ENCODE results near the gene MRPS15.

MRPS15 gene

GRCh38 chr1:36417931-36418330, 46.3 kb downstream of the MRPS15 start:
- no peaks in the 10 kb centered on the region for H4K20me1 ChIP-seq (ENCODE audit: control insufficient read depth, insufficient read depth, low read depth, low read length)
- no peak overlapping the region for H3K4me3 ChIP-seq (ENCODE audit: low read length)
- no peaks in the 10 kb centered on the region for H3K79me2 ChIP-seq (ENCODE audit: control insufficient read depth, low read length)
- peaks cover 35% of the 10 kb centered on the region for H3K4me1 ChIP-seq (ENCODE audit: control insufficient read depth, low read length)
- H3K27me3 ChIP-seq (ENCODE audit: control insufficient read depth, low read length): no peaks in the 10 kb centered on the region
- H3F3A ChIP-seq (ENCODE audit: control insufficient read depth, insufficient read depth): no peaks in the 10 kb centered on the region
- no peak overlapping the region for H3K27ac ChIP-seq (ENCODE audit: low read depth, low read length)
- H3K36me3 ChIP-seq (ENCODE audit: control insufficient read depth, low read length): no peaks in the 10 kb centered on the region
- no peak overlapping the region for H3K4me2 ChIP-seq (ENCODE audit: low read length)
- H3K9me2 ChIP-seq (replicated peaks; ENCODE audit: control insufficient read depth, low read length): no peaks in the 10 kb centered on the region
- H3K9me3 ChIP-seq (ENCODE audit: control insufficient read depth, insufficient read depth, low read length): peaks cover 9% of the 10 kb centered on the region; the same call in 1 of the 2 replicates
- TF ChIP-seq CTCF (IDR thresholded peaks at IDR 0.05; ENCODE audit: low read depth, low read length, poor library complexity, severe bottlenecking): no peak
- no peak for TF ChIP-seq EZH2phosphoT487 (IDR thresholded peaks at IDR 0.05; ENCODE audit: borderline replicate concordance, low read length)

DNA sequence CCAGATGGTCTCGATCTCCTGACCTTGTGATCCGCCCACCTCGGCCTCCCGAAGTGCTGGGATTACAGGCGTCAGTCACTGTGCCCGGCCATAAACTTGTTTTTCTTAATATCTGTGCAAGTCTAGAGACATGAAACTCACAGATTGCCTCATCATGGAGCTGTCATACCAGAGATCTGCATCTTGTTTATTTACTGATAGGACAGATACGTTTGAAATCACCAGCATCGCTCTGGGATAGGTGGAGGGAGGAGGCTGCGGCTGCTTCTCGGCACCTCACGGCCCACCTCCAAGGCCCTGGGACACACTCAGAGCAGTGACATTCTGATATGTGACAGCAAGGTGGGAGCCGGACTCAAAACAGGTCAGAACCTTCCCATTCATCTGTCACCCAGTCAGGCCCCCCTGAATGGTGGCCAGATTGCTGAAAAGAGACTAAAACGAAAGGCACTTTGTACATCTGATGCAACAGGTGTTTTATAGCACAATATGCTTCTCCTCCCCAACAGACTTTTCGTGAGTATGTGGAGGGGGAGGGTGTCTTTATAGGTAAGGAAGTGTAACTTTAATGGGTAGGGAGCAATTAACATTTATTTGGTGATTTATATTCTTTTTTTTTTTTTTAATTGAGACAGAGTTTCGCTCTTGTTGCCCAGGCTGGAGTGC, 48.4 kb downstream of the MRPS15 start:
- no peak for TF ChIP-seq CTCF (IDR thresholded peaks at IDR 0.05; ENCODE audit: low read depth, low read length, poor library complexity, severe bottlenecking)
- no peak for TF ChIP-seq EZH2phosphoT487 (IDR thresholded peaks at IDR 0.05; ENCODE audit: borderline replicate concordance, low read length)
- Histone ChIP-seq H3K4me3 (ENCODE audit: low read length) (no peak overlapping the region), H3K27me3 (ENCODE audit: control insufficient read depth, low read length) (no peaks in the 10 kb centered on the region), H3K27ac (ENCODE audit: low read depth, low read length) (no peak overlapping the region), H4K20me1 (ENCODE audit: control insufficient read depth, insufficient read depth, low read depth, low read length) (no peaks in the 10 kb centered on the region), H3K4me1 (ENCODE audit: control insufficient read depth, low read length) (peaks cover 48% of the 10 kb centered on the region), H3K4me2 (ENCODE audit: low read length) (no peak overlapping the region), H3K9me2 (replicated peaks; ENCODE audit: control insufficient read depth, low read length) (no peaks in the 10 kb centered on the region), H3K9me3 (ENCODE audit: control insufficient read depth, insufficient read depth, low read length) (peaks cover 17% of the 10 kb centered on the region), H3K79me2 (ENCODE audit: control insufficient read depth, low read length) (no peaks in the 10 kb centered on the region), H3F3A (ENCODE audit: control insufficient read depth, insufficient read depth) (no peaks in the 10 kb centered on the region), H3K36me3 (ENCODE audit: control insufficient read depth, low read length) (no peaks in the 10 kb centered on the region)

DNA sequence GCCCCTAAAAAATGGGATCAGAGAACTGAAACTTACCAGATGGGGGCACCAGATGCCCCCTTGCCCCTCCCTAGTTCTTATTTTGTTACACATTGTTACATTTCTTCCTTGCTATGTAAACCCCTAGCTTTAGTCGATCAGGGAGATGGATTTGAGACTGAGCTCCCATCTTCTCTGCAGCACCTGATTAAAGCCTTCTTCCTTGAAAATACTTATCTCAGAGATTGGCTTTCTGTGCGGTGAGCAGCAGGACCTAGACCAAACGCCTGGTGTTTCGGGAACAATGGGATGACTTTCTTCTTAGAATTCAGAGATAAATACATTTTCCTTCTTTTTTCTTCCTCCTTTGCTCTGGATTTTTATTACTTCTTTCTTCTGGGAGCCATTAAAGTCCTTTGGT, 49.8 kb downstream of the MRPS15 start:
- no peak overlapping the region for H3K4me3 ChIP-seq (ENCODE audit: low read length)
- no peak for TF ChIP-seq EZH2phosphoT487 (IDR thresholded peaks at IDR 0.05; ENCODE audit: borderline replicate concordance, low read length)
- no peak for TF ChIP-seq CTCF (IDR thresholded peaks at IDR 0.05; ENCODE audit: low read depth, low read length, poor library complexity, severe bottlenecking)
- H3K4me2 ChIP-seq (ENCODE audit: low read length): no peak overlapping the region
- H3K79me2 ChIP-seq (ENCODE audit: control insufficient read depth, low read length): no peaks in the 10 kb centered on the region
- H3K36me3 ChIP-seq (ENCODE audit: control insufficient read depth, low read length): no peaks in the 10 kb centered on the region
- H3K9me2 ChIP-seq (replicated peaks; ENCODE audit: control insufficient read depth, low read length): no peaks in the 10 kb centered on the region
- H3K27ac ChIP-seq (ENCODE audit: low read depth, low read length): no peak overlapping the region
- H3K27me3 ChIP-seq (ENCODE audit: control insufficient read depth, low read length): no peaks in the 10 kb centered on the region
- no peaks in the 10 kb centered on the region for H3F3A ChIP-seq (ENCODE audit: control insufficient read depth, insufficient read depth)
- peaks cover 34% of the 10 kb centered on the region for H3K4me1 ChIP-seq (ENCODE audit: control insufficient read depth, low read length)
- H3K9me3 ChIP-seq (ENCODE audit: control insufficient read depth, insufficient read depth, low read length): peaks cover 17% of the 10 kb centered on the region
- no peaks in the 10 kb centered on the region for H4K20me1 ChIP-seq (ENCODE audit: control insufficient read depth, insufficient read depth, low read depth, low read length)
